ENCODE measurements around the gene ETFB.

- TF ChIP-seq TCF7L2 (IDR thresholded peaks at IDR 0.05; ENCODE audit: borderline replicate concordance, low read depth, low read length) (no peak), CTCF (tag by site-specific recombination; IDR thresholded peaks at IDR 0.05) (no peak), ZNF155 (tag by site-specific recombination; IDR thresholded peaks at IDR 0.05) (no peak)
Observed at GRCh38 chr19:51371186-51371690, 5.0 kb upstream of the ETFB start.

All from HEK293 (cell line).